K562 (cell line): ENCODE results near the gene CCDC85B. TPM values are rescaled to one million over a fixed set of nuclear protein-coding genes. Genes with fewer than 3 reads are reported as not detected.

Experiments
- ELF4 ChIP-seq: fragments of 450-650 bp; formaldehyde crosslinking; IDR thresholded peaks from 2 replicates; pipeline ENCODE4 v1.4.0; 2022; ENCODE audit warnings: missing genetic modification characterization
- EP400 ChIP-seq: fragments of 450-650 bp; IDR thresholded peaks from 2 replicates; pipeline ENCODE4 v1.6.1; 2017; ENCODE audit warnings: antibody characterized with exemption, mild to moderate bottlenecking, moderate library complexity
- HDAC3 ChIP-seq: fragments of 450-650 bp; IDR thresholded peaks from 2 replicates; pipeline ENCODE4 v1.6.1; 2018; ENCODE audit warnings: borderline replicate concordance, mild to moderate bottlenecking, moderate library complexity; ENCODE audit not compliant: partially characterized antibody
- HDGF ChIP-seq: fragments of 450-650 bp; IDR thresholded peaks from 2 replicates; pipeline ENCODE4 v1.6.1; 2016
- IRF1 ChIP-seq: sonication (generic); formaldehyde crosslinking; IDR thresholded peaks from 2 replicates; pipeline ENCODE4 v1.8.0; 2022; ENCODE audit warnings: missing genetic modification reagents, mild to moderate bottlenecking, borderline replicate concordance
- MTA3 ChIP-seq: fragments of 450-650 bp; formaldehyde crosslinking; IDR thresholded peaks from 2 replicates; pipeline ENCODE4 v1.6.1; 2017; ENCODE audit warnings: mild to moderate bottlenecking, borderline replicate concordance
- POLR2AphosphoS5 ChIP-seq: IDR thresholded peaks from 2 replicates; pipeline ENCODE4 v1.6.1; 2011; ENCODE audit warnings: mild to moderate bottlenecking, low read depth, low read length, moderate library complexity; ENCODE audit not compliant: control insufficient read depth, insufficient read depth
- SIN3A ChIP-seq, 2 experiments: fragments of 150-350 bp in 1 of 2; IDR thresholded peaks; 2 replicates each; pipeline ENCODE4 v1.6.1; 2011 to 2016; ENCODE audit warnings: borderline replicate concordance in 2 of 2, low read depth in 2 of 2, low read length in 2 of 2, mild to moderate bottlenecking in 2 of 2, moderate library complexity in 2 of 2; ENCODE audit not compliant: control insufficient read depth in 1 of 2
- SIX5 ChIP-seq, 2 experiments: IDR thresholded peaks; 2 replicates each; pipeline ENCODE4 v1.6.1; 2011; ENCODE audit warnings: low read length in 2 of 2, borderline replicate concordance in 1 of 2, low read depth in 1 of 2, mild to moderate bottlenecking in 1 of 2, moderate library complexity in 1 of 2; ENCODE audit not compliant: insufficient read depth in 1 of 2
- SREBF1 ChIP-seq: fragments of 150-350 bp; IDR thresholded peaks from 2 replicates; pipeline ENCODE4 v1.6.1; 2014; ENCODE audit warnings: antibody characterized with exemption, low read depth, low read length, borderline replicate concordance
- TCF7 ChIP-seq: sonication (generic); IDR thresholded peaks from 2 replicates; pipeline ENCODE4 v1.6.1; 2016; ENCODE audit warnings: antibody characterized with exemption, borderline replicate concordance
- TEAD4 ChIP-seq, 2 experiments: sonication (generic) in 1 of 2; formaldehyde crosslinking in 1 of 2; IDR thresholded peaks; 2 replicates each; pipeline versions ENCODE4 v1.6.1 to v1.8.0; 2012 to 2022; ENCODE audit warnings: borderline replicate concordance in 1 of 2, inconsistent platforms in 1 of 2, low read length in 1 of 2, mild to moderate bottlenecking in 1 of 2, missing genetic modification reagents in 1 of 2
- ZHX1 ChIP-seq: fragments of 150-350 bp; conservative IDR thresholded peaks from 2 replicates; pipeline ENCODE4 v1.6.1; 2014; ENCODE audit warnings: low read length
- ZNF217 ChIP-seq: sonication (generic); formaldehyde crosslinking; IDR thresholded peaks from 2 replicates; pipeline ENCODE4 v1.8.0; 2022; ENCODE audit warnings: mild to moderate bottlenecking, missing genetic modification reagents
- ZNF24 ChIP-seq: fragments of 450-650 bp; IDR thresholded peaks from 2 replicates; pipeline ENCODE4 v1.6.1; 2016
- ZNF354B ChIP-seq: fragments of 250-450 bp; sonication (Bioruptor Pico); IDR thresholded peaks from 2 replicates; pipeline ENCODE4 v1.4.0; 2020
- ZNF395 ChIP-seq: fragments of 200-800 bp; sonication (Bioruptor generic); IDR thresholded peaks from 2 replicates; pipeline ENCODE4 v1.6.1; 2017; ENCODE audit warnings: missing genetic modification characterization, missing compliant biosample characterization
- ZNF830 ChIP-seq: fragments of 250-450 bp; sonication (Bioruptor Pico); IDR thresholded peaks from 2 replicates; pipeline ENCODE4 v1.5.0; 2021; ENCODE audit warnings: mild to moderate bottlenecking
- polyA plus RNA-seq, 8 experiments: library from polyadenylated mRNA; depleted of rRNA in 4 of 8; stranded (reverse) in 5 of 8; unstranded in 3 of 8; fragments of >200 nt; fragmentation: Nextera tagmentation in 2 of 8; fragmentation: Illumina TruSeq in 1 of 8; extraction: Ambion mirVana in 2 of 8; extraction: Trizol in 1 of 8; gene quantifications; 2 replicates each; pipeline versions ENCODE4 v1.2.1 to v1.2.3, GENCODE V29; 2011 to 2014; ENCODE audit warnings: inconsistent platforms in 1 of 8, missing spikeins in 1 of 8
- total RNA-seq, 7 experiments: library from RNA; depleted of rRNA in 6 of 7; stranded (reverse); fragments of >200 nt in 6 of 7; fragmentation: Illumina TruSeq in 2 of 7; extraction: Trizol in 2 of 7; gene quantifications; 2 replicates each; pipeline versions ENCODE4 v1.2.1 to v1.2.3, GENCODE V29; 2011 to 2021; ENCODE audit warnings: low replicate concordance in 1 of 7

CCDC85B gene
- total and polyA plus RNA-seq, 9 of the 15 experiments (the other 6 are each of a cell fraction or from before 2014, with no cell fraction given): 0.14 to 138 (median 6.2) TPM

- no peak for TF ChIP-seq SIX5 (IDR thresholded peaks at IDR 0.05; ENCODE audit: borderline replicate concordance in 1 of 2, insufficient read depth in 1 of 2, low read depth in 1 of 2, low read length in 2 of 2)
- TF ChIP-seq SREBF1: no peak
- peak; percentile 49; the same call in 1 of the 2 replicates for TF ChIP-seq EP400
- TF ChIP-seq POLR2AphosphoS5: peak; percentile 63; the same call in 1 of the 2 replicates
- TF ChIP-seq MTA3: peak; percentile 58
- no peak for TF ChIP-seq HDGF
- TF ChIP-seq SIN3A (IDR thresholded peaks at IDR 0.05; ENCODE audit: borderline replicate concordance in 2 of 2, control insufficient read depth in 1 of 2, low read depth in 2 of 2, low read length in 2 of 2): peak in 1 of 2 experiments; percentile 69; a peak in 2 of 4 replicates
- TF ChIP-seq ZHX1: no peak
- peak; percentile 45 for TF ChIP-seq TEAD4 (IDR thresholded peaks at IDR 0.05; ENCODE audit: low read length)
- TF ChIP-seq TEAD4 (CRISPR knock-in tag; IDR thresholded peaks at IDR 0.05; ENCODE audit: borderline replicate concordance): no peak
- no peak for TF ChIP-seq IRF1 (CRISPR knock-in tag)
- no peak for TF ChIP-seq HDAC3
- no peak for TF ChIP-seq ZNF395 (CRISPR knock-in tag)
- peak; percentile 57; the same call in 1 of the 2 replicates for TF ChIP-seq ZNF24
- 0 out of 2 replicates have a peak, but pooled peaks have one; percentile 30 for TF ChIP-seq ELF4 (CRISPR knock-in tag)
- no peak for TF ChIP-seq ZNF830 (CRISPR knock-in tag)
- 0 out of 2 replicates have a peak, but pooled peaks have one; percentile 77 for TF ChIP-seq TCF7
- no peak for TF ChIP-seq ZNF354B
- no peak for TF ChIP-seq ZNF217 (CRISPR knock-in tag)
These were observed 1.0 kb downstream of the CCDC85B start (continued) for GRCh38 chr11:65891219-65892136.
